Activated CD4-positive, alpha-beta T cell treated with anti-CD3 and anti-CD28 coated beads for 24 hours (primary cell): ENCODE data around the gene MAN2A2.

Source experiments
- DNase-seq, 2 donors: peaks; one replicate each; pipeline ENCODE4 v3.0.0-alpha.2; 2020; ENCODE audit warnings: low read depth in 2 of 2

MAN2A2 gene

DNA sequence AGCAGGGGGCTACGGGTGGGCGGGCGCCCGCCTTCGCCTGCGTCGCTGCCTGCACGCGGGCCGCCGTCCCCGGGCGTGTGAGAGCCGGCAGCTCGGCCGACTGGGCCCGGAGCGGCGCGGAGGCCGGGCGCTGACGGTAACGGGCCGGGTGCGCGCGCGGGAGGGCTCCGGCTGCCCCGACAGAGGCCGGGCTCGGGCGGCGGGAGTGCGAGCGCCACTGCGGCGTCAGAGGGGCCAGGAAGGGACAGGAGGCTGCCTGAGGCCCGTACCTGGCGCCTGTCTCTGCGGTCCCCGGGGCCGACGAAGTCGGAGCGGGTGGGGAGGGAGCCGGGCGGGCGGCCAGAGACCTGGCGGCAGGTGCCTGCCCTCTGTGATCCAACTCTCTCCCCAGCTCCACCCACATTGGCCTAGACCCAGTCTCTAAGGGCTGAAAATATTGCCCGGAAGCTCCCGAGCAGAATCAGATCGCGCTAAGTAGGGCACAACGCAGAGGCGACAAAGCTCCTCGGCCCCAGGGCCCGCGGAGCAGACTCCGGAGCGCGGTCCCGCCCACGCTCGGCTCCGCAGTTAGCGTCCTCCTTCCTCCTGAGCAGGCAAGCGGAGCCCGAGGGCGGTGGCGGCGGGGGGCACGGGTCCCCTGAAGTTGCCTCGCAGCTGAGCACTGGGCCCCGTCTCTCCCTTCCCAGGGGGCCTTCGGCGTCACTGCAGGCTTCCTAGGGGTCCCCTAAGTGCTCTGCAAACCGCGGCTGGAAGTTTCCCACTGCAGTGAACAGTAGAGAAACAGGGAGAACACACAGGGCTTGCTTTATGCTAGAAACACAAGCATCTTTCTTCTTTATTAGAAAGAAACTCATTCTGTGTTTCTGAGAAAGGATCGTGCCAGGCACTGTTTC lies at the start of gene MAN2A2:
Gene MAN2A2, plus strand, starts transcription at position 463 of the 893 bp plus-strand sequence. CDS start 906 bp downstream, outside the sequence.
- peak; percentile 64 to 72 for DNase-seq

DNA sequence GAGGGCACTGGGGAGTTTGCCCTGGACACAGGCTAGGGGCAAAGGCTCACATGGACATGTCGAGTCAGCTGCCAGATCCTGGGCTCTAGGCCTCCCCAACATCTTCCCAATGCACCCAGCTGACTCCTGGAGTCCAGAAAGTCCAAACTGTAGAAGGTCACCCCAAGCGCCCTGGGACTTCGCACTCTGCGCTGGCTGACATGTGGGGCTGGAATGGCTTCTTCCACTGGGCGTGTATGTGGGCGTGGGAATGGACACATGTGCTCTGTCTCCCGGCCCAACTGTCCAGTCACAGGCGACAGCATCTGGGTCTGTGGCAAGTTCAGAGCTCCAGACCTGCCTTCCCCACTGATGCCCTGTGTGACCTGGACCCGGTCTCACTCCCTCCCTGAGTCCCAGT lies 48.0 kb upstream of the MAN2A2 start:
- no peak for DNase-seq

DNA sequence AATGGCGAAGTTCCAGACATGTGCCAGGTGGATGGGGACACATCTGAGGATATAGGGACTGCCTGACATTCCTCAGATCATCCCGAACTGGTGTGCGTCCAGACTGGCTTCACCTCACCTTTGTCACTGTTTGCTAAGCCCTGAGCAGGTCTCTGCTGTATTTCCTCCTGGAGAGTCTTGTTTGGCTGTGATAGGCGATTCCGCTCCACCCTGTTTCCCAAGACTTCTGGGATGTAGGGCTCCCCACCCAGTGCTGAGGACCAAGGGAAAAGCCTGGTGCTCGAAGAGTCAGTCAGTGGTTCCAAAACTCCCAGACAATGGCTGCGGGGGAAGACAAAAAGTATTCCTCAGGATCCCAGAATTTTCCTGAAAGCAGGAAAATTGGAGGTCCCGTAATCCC lies 45.8 kb upstream of the MAN2A2 start:
- no peak for DNase-seq

DNA sequence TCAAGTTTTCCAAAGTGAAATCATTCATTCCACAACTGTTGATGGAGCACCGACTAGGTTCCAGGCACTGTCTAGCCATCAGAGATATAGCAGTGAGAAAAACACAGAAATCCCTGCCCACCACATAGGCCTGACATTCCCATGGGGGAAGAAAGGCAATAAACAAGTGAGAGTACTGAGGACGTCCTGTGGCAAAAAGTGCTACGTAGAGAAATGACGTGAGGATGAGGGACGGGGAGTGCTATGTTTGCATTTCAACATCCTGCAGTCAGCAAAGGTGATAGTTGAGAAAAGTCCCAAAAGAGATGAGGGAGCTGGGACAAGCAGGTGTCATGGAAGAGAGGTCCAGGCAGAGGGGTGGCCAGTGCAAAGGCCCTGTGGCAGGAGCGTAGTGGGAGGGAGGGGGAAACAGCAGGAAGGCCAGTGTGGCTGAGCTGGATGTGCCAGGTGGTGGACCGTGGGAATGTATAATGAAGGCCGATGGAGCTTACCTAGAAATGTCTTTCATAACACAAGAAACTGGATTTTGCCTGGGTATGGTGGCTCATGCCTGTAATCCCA lies 45.1 kb upstream of the MAN2A2 start:
- no peak for DNase-seq

DNA sequence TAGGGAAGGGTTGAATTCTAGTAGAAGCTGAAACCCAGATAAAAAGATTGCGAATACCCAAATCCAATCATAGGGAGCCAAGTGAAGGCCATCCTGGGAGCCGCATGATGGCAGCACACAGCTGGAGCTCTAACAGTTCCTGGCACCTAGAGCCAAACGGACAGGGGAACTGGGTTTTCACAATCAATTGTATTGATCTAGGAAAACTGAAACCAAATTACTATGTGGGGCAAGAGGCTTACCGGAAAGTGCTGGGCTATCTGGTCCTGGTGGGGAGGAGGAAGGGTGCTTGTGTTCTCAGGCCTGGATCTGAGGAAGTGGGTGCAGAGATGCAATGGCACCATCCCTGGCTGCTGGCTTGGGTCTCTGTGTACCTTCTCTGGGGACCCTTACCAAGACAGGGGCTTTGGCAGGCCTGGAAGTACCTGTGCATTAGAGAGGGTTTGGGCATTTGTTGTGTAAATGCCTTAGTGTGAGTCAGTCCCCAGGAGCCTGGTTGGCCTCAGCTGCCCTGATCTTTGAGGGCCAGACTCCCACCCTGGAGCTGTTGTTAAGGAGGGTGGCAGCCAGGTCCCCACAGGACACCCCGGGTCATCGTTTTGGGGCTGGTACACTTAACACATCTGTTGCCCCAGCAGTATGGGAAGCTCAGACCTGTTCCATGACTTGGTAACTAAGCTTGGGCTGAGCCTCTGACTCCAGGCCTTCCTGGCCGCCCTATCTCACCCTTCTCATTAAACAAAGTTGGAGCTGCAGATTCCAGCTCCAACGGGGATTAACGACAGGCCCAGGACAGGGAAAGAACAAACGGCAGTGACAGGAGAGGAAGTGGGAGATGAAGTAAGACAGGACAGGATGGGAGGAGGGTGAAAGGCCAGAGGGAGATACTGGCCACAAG lies 43.6 kb upstream of the MAN2A2 start:
- no peak for DNase-seq

DNA sequence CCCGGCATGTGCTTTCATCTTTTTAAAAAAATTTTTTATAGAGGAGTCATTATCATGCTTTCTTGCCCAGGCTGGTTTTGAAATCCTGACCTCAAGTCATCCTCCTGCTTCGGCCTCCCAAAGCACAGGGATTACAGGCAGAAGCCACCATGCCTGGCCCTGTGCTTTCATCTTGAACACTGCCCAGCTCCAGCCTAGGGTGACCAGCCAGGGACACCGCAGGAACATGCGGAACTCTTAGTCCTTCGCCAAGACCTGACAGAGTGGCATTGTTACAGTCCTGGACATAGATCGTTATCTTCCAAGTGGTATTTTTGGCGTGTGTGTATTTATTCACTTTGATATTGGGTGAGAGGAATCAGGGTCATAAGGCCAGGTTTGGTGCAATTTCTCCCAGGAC lies 42.7 kb upstream of the MAN2A2 start:
- DNase-seq = no peak

DNA sequence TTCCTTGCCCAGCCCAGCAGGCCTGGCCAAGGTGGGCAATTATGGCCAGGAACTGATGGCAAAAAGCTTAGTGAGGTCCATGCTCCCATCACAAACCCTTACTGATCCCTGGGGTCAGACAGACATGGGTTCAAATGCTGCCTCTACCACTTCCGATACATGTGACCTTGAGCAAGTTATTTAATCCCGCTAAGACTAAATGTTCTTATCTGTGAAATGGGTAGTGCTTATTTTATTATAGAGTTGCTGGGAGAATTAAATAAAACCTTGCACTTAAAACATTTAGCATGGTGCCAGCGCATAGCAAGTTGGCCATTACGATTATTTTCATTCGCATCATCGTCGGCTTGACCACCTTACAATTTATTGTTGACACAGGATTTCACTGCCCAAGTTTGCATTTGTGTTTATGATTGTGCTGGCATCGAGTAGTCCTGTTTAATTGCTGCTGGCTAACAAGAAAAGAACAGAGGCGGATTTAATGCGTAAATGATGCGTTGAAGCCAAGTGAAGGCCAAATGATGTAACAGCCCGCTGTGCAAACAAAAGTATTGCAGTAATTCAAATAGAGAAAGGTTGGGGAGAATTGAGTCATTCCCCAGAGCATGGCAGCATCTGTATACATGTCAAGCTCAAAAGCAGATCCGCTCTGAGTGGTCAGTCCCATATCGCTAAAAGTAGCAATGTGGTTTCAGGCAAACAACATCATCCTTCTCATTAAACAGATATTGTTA lies 42.0 kb upstream of the MAN2A2 start:
- no peak for DNase-seq

DNA sequence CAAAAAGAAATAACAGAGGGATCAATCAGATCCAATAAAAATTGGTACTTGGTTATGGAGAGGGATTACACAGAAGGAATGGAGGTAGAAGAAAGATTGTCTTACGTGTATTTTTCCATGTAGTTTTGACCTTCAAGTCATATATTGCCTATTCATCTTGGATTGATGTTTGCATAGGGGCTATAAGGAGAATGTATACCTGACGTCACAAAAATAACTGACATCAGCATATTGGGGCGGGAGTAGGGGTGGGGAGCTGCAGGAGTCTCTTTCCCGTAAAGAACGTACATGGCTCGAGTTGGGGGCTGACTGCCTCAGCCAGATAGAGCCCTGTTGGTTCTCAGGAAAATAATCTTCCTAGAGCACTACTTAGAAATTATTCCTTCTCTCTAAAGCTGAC lies 40.6 kb upstream of the MAN2A2 start:
- no peak for DNase-seq

DNA sequence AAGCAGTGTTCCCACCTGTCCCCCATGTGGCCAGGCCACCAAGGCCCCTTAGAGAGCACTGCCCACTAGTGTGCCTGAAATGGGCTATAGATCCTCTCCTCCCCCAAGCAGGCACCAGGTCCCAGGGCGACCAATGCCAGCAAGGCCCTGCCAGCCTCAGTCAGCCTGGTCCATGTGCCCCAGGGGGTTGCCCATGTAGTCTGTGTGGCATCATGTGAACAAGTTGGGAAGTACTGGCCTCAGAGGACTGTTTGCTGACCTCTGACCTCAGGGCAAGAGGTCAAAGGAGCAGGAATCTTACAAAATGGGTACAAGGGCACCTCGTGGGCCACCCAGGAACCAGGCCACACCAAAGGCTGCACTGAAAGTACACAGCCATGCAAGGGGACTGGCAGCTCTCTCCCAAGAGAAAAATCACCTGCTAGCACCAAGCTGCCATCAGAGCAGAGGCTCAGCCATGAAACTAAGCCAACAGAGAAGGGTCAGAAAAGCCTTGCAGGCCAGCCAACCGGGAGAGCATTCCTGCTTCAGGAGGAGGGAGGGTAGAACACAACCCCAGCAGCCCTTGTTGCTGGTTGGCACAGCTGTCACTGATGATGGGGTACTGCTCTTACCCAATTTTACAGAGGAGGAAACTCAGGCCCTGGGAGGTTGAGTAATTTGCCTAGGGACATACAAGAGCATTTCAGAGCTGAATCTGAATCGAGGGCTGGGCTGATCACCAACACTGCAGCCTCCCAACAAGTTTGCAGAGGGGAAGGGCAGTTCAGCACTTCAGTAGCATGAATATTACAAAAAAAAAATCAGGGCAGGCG lies 39.9 kb upstream of the MAN2A2 start:
- no peak for DNase-seq

DNA sequence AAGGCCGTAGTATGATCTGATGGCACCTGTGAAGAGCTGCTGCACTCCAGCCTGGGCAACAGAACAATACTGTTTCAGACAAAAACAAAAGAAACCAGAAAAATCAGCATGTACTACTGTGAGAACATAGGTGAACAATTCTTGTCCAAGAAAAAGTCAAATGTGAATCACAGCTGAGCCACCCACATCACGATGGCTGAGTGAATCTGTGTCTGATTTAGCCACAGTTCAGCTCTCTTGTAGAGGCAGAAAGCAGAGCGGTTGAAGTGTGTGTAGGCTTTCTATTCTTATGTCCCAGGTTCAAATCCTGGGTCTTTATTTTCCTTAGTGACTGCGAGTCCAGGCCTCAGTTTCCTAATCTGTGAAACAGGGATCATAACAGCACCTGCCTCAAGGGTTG lies 39.1 kb upstream of the MAN2A2 start:
- DNase-seq = no peak

DNA sequence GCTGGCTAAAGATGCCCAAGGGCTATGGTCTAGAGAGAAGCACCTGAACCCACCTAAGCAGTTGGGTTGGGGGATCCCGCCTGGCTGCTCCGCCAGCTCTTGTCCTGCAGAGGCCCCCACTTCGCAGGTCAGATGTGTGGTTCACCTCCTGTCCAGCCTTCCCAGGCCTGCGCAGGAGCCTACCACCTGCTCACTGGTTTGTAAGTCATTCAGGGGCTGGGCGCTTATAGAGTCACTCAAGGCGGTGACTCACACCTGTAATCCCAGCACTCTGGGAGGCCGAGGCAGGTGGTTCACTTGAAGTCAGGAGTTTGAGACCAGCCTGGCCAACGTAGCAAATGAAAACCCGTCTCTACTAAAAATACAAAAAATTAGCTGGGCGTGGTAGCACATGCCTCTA lies 38.6 kb upstream of the MAN2A2 start:
- no peak for DNase-seq

DNA sequence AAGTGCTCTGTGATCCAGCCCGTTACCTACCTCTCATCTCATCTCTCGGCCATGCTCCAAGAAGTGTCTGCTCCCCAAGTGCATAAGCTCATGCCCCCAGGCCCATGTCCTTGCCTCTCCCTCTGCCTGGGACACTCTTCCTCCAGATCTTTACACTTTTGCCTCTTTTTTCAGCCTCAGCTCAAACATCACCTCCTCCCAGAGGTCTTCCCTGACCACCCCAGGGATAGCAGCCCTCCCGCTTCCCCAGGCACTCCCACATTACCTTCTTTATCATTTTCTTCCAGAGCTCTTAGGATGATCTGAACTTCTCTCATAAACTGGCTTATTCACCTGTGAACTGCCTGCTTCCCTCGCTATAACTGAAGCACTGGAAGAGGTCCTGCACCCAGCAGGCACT lies 37.4 kb upstream of the MAN2A2 start:
- DNase-seq = no peak

DNA sequence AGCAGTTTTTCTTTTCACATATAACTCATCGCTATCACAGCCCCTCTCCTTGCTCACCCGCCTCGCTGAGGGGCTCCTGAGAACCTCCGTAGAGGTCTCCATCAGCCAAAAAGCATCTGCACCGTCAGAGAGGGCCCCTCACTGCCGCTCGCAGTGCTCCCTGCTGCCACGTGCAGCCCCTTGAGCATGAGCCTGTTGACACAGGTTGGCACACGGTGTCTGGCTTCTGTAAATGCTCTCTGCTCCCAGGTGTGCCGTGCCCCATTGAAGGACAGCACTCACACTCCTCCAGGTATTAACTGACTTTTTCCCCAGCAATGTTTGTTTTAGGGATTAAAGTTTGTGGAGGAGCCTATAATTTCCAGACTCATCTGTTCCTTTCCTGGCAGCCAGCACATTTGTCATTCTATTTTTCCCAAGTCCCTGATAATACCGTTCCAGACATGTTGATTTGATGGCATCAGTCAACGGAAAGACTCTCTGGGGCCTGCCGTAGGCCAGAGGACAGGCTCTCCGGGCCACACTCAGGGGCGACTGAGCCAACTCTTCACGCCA lies 36.9 kb upstream of the MAN2A2 start:
- no peak for DNase-seq

DNA sequence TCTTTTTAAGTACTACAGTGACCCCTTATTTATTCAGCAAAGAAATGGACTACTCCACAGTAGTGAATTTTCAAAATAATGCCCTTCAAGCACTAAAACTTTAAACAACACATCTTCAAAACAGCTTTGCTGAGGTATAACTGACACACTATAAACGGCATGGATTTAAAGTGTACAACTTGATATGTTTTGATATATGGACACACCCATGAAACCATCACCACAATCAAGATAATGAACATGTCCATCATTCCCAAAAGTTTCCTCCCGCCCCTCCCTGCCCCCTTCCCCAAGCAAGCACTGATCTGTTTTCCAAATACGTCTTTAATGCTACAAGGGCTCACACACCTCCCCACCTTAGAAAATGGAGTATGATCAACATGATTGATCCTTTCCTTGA lies 36.3 kb upstream of the MAN2A2 start:
- DNase-seq = no peak

DNA sequence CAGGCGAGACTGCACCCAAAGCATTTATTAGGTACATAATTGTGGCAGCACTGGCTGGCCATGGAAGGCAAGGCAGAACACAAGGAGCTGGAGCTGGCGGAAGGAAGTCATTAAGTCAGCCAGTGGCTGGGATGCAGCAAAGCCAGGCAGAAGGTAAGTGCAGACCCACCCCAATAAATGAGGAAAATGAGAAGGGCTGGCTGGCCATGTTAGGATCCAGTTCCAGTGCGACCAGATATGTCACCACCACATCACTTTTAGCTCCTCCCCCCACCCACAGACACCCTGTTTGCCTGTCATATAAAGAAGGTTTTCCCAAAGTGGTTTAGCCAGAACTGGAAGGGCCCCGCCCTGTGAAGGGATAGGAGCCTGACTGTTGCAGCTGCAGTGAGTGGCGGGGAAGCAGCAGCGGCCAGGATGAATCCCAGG lies 34.8 kb upstream of the MAN2A2 start, which contains the start of gene FURIN:
Gene FURIN, plus strand, starts transcription at position 328 of the 429 bp plus-strand sequence. CDS start 7,153 bp downstream, outside the sequence.
- DNase-seq = no peak

DNA sequence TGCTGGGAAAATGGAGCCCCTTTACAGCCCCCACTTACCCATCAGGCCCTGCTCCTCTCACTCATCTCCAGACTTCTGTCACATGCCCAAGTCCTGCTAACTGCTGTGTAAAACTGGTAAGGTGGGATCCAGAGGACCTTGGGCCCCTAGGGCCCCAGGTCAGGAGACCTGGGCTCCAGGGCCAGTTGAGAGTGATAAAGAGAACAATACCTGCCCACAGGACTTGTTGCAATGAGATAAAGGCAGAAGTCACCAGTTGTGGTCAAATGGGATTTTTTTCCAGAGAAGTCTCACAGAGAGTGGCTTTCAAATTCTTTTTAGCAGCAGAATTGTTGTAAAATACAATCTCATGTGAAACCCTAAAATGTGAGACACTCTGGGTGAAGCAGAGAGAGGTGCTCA lies 34.0 kb upstream of the MAN2A2 start:
- no peak for DNase-seq

DNA sequence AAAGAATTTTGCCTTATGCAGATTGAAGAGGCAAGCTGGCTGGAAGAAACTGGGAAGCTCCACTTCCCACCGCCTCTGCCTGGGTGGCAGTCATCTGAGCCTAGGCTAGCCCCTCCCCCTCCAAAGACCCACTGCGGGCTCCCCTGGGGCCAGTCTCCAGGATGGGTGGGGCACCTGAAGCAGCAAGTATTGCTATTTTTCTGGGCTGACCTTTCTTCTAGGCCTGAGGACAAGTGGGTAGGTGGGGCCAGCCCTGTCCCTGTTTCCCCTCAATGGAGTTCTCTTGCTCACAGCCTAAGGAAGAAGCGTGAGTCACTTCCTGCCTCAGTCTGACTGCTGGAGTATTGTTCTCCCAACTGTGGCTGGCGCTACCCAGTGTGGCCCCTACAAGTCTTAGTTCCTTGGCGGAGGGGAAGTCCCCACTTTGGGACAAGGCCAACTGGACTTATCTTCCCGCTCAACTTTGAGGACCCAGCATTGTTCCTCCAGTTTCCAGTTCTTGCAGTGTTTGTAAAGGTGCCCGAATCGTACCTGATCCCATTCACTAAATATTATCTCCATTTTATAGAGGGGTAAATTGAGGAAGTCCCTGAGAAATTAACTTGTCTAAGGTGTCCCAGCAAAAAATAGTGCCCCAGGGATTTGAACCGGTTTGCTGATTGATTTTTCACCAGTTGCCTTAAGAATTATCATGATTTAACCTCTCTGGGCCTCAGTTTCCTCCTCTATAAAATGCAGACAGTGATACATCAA lies 33.3 kb upstream of the MAN2A2 start:
- peak in 1 of 2 donors; percentile 54 for DNase-seq

DNA sequence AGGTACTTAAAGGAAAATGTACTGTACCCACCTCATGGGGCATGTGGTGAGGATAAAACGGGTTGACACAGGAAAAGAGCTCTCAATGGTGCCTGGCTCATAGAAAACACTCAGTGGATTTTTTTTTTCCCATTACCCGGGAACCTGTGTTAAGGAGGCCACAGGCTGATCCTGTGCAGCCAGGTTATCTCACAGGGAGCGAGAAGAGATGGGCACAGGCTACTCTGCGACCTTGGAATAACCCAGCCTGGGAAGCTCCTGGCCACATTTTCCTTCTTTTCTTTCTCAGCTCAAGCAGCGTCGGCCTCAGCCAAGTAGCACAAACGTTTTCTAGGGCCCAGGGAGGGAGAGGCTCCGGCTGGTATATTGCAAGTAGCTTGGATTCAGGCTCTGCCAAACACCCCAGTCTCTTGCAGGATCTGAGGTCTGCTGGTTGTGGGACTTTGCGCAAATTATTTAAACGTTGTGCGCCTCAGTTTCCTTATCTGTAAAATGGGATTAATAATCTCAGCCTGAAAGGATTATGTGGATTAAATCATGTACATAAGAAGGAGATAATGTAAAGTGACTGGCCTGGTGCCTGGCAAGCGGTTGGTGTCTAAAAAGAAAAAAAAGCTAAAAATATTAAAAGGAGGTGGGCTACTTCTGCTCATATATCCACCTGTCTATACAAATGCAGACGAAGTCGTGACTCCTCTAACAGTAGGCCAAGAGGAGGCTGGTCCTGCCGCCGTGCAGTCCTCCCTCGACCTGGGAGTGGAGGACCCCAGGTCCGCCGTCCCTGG lies 32.6 kb upstream of the MAN2A2 start:
- DNase-seq = no peak
